ENCODE measurements around the gene ZNF345. TPM values are rescaled to one million over a fixed set of nuclear protein-coding genes. Genes with fewer than 3 reads are reported as not detected.
A peak's percentile ranks its signal among the peaks of the same experiment; 100 is the strongest.

Gene ZNF345
- total RNA-seq, 2 donors from 2014 or later = 2.3 to 2.9 TPM

DNA sequence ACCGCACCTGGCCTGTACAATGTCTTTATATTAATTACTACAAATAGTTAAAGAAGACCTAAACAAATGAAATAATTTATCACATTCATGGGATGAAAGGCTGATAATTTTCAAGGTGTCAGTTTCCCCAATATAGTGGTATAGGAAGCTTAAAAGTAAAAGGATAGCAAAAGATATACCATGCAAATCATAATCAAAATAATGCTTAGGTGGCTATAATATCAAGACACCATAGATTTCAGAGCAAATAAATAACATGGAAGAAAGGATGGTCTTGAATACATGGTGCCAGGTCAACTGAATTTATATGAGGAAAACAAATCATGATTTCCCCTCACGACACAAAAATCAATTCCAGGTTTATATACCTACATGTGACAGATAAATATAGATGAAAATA, 17.2 kb upstream of the ZNF345 start:
- H3K9me3 ChIP-seq = peaks cover 11% of the 10 kb centered on the region
- intact Hi-C loops (cut with DNase I) = loop anchor here (10.0 kb wide), 1 partner anchor 59 kb away; the partner anchor contains the start of gene ZNF850
- no peaks in the 10 kb centered on the region for H3K36me3 ChIP-seq
- TF ChIP-seq, protein P1, sequence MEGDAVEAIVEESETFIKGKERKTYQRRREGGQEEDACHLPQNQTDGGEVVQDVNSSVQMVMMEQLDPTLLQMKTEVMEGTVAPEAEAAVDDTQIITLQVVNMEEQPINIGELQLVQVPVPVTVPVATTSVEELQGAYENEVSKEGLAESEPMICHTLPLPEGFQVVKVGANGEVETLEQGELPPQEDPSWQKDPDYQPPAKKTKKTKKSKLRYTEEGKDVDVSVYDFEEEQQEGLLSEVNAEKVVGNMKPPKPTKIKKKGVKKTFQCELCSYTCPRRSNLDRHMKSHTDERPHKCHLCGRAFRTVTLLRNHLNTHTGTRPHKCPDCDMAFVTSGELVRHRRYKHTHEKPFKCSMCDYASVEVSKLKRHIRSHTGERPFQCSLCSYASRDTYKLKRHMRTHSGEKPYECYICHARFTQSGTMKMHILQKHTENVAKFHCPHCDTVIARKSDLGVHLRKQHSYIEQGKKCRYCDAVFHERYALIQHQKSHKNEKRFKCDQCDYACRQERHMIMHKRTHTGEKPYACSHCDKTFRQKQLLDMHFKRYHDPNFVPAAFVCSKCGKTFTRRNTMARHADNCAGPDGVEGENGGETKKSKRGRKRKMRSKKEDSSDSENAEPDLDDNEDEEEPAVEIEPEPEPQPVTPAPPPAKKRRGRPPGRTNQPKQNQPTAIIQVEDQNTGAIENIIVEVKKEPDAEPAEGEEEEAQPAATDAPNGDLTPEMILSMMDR (IDR thresholded peaks at IDR 0.05) = no peak
- H3K27me3 ChIP-seq = no peaks in the 10 kb centered on the region
- H3K27ac ChIP-seq = no peak overlapping the region
- no peak overlapping the region for H3K4me3 ChIP-seq
- no peak for DNase-seq
- no peak overlapping the region for H3K9ac ChIP-seq (ENCODE audit: low read depth in 2 of 2, low read length in 2 of 2)
- H3K4me1 ChIP-seq = no peaks in the 10 kb centered on the region

DNA sequence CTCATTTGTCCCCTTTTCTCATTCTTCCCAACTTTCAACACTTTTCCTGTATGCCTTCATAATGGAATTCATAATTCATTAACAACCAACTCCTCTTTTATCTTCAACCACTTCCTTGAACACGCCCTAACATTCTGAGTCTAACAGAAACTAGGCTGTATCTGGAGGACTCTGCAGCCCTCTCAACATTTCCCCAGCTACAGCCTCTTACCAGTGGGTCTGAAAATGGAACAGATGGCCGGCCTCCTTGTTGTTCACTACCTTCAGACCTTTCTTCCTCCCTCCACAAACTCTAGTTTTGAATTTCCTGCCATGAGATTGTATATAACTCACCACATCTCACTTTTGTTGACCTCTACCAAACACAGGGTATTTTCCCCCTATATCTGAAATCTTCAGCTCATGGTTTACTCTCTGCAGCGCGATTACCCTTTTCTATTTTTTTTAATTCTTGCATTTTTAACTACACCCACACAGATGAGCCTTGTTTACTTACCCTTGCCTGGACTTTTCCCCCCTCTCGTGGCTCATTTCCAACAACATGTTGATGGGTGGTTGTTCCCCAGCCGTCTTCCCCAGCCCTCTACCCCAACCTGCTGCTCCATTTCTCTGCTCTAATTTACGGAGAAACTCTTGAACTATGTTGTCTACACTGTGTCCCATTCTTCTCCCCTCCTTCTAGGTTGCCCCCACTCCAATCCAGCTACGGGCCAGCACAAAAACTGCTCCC, 13.3 kb upstream of the ZNF345 start:
- H3K9ac ChIP-seq (ENCODE audit: low read depth in 2 of 2, low read length in 2 of 2) = peak overlapping the region; percentile 55 to 72
- peak overlapping the region; percentile 87 for H3K27ac ChIP-seq
- H3K4me3 ChIP-seq = peak overlapping the region; percentile 79
- DNase-seq = no peak
- no peaks in the 10 kb centered on the region for H3K27me3 ChIP-seq
- intact Hi-C loops (cut with DNase I) = loop anchor here (10.0 kb wide), 1 partner anchor 63 kb away; the partner anchor contains the start of gene ZNF850
- H3K9me3 ChIP-seq = peaks cover 3% of the 10 kb centered on the region
- H3K4me1 ChIP-seq = no peaks in the 10 kb centered on the region
- H3K36me3 ChIP-seq = no peaks in the 10 kb centered on the region
- TF ChIP-seq, protein P1 (IDR thresholded peaks at IDR 0.05) = no peak

DNA sequence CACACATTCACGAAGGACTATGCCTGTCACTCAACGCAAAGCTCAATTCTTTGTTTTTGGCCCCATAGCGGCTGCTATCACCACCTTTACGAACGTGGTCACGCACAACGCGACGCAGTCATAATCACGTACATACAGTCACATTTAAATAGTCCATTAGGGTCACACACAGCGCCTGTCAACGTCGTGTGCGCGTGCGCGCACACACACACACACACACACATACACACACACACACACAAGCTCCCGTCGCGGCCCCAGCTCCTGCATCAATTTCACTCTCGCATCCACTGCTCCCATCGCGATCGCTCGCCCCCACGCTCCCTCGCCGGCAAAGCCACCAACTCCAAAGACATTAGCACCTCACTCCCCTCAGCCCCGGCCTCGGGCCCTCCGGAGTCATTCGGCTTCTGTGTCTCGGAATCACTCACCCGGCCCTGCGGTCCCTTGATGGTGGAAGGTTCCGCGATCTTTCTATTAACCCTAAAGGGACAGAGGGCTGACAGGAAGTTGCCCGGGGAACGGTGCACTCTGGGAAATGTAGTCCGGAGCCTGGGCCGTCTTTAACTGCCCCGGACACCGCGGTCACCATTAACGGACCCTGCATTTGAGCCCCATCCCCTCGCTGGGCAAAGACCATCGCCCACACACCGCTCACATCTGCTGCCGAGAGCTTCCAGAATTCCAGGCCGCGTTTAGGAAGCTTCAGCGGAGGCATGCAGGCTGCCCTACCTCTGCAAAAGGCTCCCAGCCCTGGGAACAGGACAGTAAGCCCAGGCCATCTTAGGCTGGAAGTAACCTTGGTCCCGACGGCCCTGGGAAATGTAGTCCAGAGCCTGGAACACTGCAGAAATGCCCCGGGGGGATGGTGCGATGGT, 12.5 kb upstream of the ZNF345 start, which contains the start of gene ZNF790:
TSS of gene ZNF790 (minus strand) at position 482 of the 878 bp plus-strand sequence. CDS start 12,768 bp downstream, outside the sequence.
- Histone ChIP-seq H3K9ac (ENCODE audit: low read depth in 2 of 2, low read length in 2 of 2) (peak within 1 kb of the TSS; percentile 55 to 72), H3K27me3 (no peaks in the 10 kb centered on the region), H3K4me3 (peak within 1 kb of the TSS; percentile 79), H3K36me3 (no peaks in the 10 kb centered on the region), H3K27ac (peak within 1 kb of the TSS; percentile 87), H3K9me3 (peaks cover 3% of the 10 kb centered on the region), H3K4me1 (no peaks in the 10 kb centered on the region)
- intact Hi-C loops (cut with DNase I) = loop anchor here (10.0 kb wide), 1 partner anchor 63 kb away; the partner anchor contains the start of gene ZNF850
- DNase-seq = peak; percentile 91
- TF ChIP-seq, protein P1 (IDR thresholded peaks at IDR 0.05) = no peak

DNA sequence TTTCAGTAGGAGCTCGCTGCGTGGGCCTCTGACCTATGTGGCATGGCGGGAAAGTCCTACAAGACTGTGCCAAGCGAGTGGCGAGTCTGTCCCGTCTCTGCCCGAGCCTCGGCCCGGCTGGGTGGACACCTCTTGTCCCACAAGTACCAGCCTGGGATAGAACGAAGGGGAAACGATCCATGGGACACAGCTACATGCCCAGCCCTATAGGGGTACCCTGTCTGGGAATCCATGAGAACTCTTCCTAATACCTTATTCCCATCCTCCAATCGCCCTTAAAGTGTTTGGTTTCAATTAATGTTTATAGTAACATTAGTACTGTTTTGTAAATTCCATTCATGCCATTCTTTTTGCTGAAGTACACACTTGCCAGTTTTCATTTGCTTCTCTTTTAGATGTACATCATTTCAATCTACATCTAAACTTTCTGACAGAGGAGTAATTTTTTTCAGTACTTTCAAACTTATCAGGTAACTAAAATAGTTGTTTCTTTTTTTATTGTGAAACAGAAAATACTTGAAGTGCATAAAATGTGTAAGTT, 11.8 kb upstream of the ZNF345 start:
- peak overlapping the region in 1 of 2 donors; percentile 55 for H3K9ac ChIP-seq (ENCODE audit: low read depth in 2 of 2, low read length in 2 of 2)
- peak overlapping the region; percentile 79 for H3K4me3 ChIP-seq
- H3K36me3 ChIP-seq = no peaks in the 10 kb centered on the region

More for the DNA sequence above, 11.8 kb upstream of the ZNF345 start:
- Histone ChIP-seq H3K9me3 (peaks cover 3% of the 10 kb centered on the region), H3K27me3 (no peaks in the 10 kb centered on the region), H3K4me1 (no peaks in the 10 kb centered on the region), H3K27ac (peak overlapping the region; percentile 87)
- TF ChIP-seq, protein P1 (IDR thresholded peaks at IDR 0.05) = no peak
- intact Hi-C loops (cut with DNase I) = loop anchor here (10.0 kb wide), 1 partner anchor 64 kb away; the partner anchor contains the start of gene ZNF850
- no peak for DNase-seq
